BE2C (cell line): ENCODE measurements around the gene BCKDHB.
"Not testable (repeated sequence)": the region's sequence is repeated elsewhere in the genome, so short reads cannot be mapped to it uniquely, and the experiment has no call there.

Source experiments
- DNase-seq: peaks from one replicate; pipeline ENCODE4 v3.0.0-alpha.2; 2020
- H3K27me3 ChIP-seq: fragments of 250-450 bp; sonication (Bioruptor Pico); 2 replicates; pipeline ENCODE4 v1.5.1; 2020; ENCODE audit warnings: mild to moderate bottlenecking
- H3K36me3 ChIP-seq: fragments of 250-450 bp; sonication (Bioruptor Pico); 2 replicates; pipeline ENCODE4 v1.5.1; 2020; ENCODE audit warnings: mild to moderate bottlenecking
- H3K4me1 ChIP-seq: fragments of 250-450 bp; sonication (Bioruptor Pico); 2 replicates; pipeline ENCODE4 v1.5.1; 2020
- H3K4me3 ChIP-seq: 2 replicates; pipeline ENCODE4 v1.5.1; 2011; ENCODE audit warnings: low read depth, low read length
- H3K9me3 ChIP-seq: fragments of 250-450 bp; sonication (Bioruptor Pico); 2 replicates; pipeline ENCODE4 v1.5.1; 2020
- TF ChIP-seq, protein P1 (sequence below): IDR thresholded peaks from 2 replicates; pipeline ENCODE4 v1.5.1; 2012; ENCODE audit warnings: mild to moderate bottlenecking, low read depth, low read length

The BCKDHB gene

DNA sequence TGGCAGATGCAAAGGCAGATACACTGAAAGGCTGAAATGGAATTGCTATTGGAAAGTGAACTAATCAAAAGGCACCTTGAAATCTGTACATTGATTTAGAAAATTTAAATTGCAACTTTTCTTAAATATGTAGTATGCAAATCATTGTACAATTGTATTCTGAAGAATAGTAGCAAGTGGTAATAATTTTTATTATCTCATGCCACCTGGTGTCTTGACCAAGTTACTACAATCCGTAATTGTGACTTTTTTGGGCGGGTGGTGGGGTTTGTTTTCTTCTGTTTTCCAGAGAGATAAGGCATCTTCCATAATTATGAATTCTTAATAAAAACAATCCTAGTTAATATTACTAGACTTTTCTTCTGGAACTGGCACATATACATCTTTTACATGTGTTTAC lies 12.5 kb upstream of the BCKDHB start:
- TF ChIP-seq, protein P1, sequence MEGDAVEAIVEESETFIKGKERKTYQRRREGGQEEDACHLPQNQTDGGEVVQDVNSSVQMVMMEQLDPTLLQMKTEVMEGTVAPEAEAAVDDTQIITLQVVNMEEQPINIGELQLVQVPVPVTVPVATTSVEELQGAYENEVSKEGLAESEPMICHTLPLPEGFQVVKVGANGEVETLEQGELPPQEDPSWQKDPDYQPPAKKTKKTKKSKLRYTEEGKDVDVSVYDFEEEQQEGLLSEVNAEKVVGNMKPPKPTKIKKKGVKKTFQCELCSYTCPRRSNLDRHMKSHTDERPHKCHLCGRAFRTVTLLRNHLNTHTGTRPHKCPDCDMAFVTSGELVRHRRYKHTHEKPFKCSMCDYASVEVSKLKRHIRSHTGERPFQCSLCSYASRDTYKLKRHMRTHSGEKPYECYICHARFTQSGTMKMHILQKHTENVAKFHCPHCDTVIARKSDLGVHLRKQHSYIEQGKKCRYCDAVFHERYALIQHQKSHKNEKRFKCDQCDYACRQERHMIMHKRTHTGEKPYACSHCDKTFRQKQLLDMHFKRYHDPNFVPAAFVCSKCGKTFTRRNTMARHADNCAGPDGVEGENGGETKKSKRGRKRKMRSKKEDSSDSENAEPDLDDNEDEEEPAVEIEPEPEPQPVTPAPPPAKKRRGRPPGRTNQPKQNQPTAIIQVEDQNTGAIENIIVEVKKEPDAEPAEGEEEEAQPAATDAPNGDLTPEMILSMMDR = peak; percentile 51
- Histone ChIP-seq H3K4me1 (peaks cover 4% of the 10 kb centered on the region), H3K4me3 (no peak overlapping the region), H3K36me3 (no peaks in the 10 kb centered on the region), H3K9me3 (no peaks in the 10 kb centered on the region), H3K27me3 (no peaks in the 10 kb centered on the region)
- no peak for DNase-seq

DNA sequence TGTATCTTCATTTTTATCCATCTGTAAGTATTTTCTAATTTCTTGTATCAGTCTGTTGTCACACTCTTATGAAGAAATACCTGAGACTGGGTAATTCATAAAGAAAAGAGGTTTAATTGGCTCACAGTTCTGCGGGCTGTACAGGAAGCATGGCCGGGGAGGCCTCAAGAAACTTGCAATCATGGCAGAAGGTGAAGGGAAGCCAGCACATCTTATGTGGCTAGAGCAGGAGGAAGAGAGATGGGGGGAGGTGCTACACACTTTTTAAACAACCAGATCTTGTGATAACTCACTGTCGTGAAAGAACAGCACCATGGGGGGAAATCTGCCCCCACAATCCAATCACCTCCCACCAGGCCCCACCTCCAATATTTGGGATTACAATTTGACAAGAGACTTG lies 10.9 kb upstream of the BCKDHB start:
- no peaks in the 10 kb centered on the region for H3K36me3 ChIP-seq
- no peaks in the 10 kb centered on the region for H3K27me3 ChIP-seq
- DNase-seq = no peak
- H3K4me3 ChIP-seq = no peak overlapping the region
- H3K9me3 ChIP-seq = no peaks in the 10 kb centered on the region
- TF ChIP-seq, protein P1 = no peak
- H3K4me1 ChIP-seq = peaks cover 4% of the 10 kb centered on the region

DNA sequence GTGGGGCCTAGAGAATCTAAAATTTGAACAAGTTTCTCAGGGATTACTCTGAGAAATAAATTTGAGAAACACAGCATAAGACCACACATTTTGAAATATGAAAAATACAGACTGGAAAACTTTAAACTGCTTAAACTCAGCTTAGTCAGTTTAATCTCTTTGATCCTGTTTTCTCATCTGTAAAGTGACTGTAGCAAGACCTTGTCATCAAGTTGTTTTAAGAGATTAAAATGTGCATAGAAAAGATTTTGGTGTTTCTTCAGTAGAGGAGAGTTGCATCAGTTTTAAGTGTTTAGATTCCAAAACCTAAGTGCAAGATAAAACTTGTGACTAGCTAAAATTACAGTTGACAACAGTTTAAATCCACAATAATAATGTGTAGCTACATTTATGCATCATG lies 8.1 kb upstream of the BCKDHB start:
- peaks cover 4% of the 10 kb centered on the region for H3K4me1 ChIP-seq
- H3K9me3 ChIP-seq = no peaks in the 10 kb centered on the region
- TF ChIP-seq, protein P1 = no peak
- no peaks in the 10 kb centered on the region for H3K36me3 ChIP-seq
- no peak for DNase-seq
- no peak overlapping the region for H3K4me3 ChIP-seq
- H3K27me3 ChIP-seq = no peaks in the 10 kb centered on the region

DNA sequence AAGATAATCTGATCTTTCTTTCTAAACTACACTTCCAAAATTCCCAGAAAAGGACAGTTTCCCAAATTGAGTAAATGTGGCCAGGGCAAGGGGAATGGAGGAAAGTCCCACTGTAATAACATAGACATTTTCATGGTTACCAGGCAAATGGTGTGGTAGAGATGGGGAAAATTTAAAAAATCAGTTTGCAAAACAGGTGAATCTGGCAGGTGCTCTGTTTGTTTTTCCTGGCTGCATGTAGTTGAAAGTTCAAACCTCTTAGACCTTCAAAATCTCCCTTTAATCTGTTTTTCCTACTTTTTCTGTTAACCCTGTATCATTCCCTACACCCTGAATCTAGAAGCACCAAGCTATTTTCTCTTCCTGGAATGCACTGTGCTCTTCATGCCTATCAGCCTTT lies 2.0 kb upstream of the BCKDHB start:
- Histone ChIP-seq H3K4me1 (no peaks in the 10 kb centered on the region), H3K36me3 (no peaks in the 10 kb centered on the region), H3K9me3 (no peaks in the 10 kb centered on the region), H3K27me3 (no peaks in the 10 kb centered on the region), H3K4me3 (no peak overlapping the region)
- DNase-seq = no peak
- TF ChIP-seq, protein P1 = no peak

DNA sequence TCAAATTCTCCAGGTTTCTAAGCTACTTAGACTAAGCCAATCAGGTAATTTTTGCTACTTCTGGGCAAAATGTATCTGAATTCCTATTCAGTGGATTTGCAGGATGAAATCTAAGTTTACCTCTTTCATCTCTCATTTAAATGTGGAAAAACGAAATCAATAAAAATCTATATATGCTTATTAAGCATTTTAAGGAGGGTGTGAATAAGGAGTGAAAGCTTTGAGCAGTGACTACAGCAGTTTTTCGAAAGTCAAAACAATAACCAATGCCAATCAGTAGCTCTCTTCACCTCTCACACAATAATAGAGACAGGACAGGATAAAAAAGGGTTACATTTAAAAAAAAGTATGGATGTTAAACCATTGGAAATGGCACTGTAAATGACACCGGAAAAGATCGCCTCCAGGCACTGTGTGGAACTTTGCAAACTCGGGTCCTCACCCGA lies 476 bp upstream of the BCKDHB start:
- no peaks in the 10 kb centered on the region for H3K4me1 ChIP-seq
- no peaks in the 10 kb centered on the region for H3K27me3 ChIP-seq
- H3K36me3 ChIP-seq = no peaks in the 10 kb centered on the region
- TF ChIP-seq, protein P1 = no peak
- no peaks in the 10 kb centered on the region for H3K9me3 ChIP-seq
- no peak for DNase-seq
- peak overlapping the region; percentile 62 for H3K4me3 ChIP-seq

DNA sequence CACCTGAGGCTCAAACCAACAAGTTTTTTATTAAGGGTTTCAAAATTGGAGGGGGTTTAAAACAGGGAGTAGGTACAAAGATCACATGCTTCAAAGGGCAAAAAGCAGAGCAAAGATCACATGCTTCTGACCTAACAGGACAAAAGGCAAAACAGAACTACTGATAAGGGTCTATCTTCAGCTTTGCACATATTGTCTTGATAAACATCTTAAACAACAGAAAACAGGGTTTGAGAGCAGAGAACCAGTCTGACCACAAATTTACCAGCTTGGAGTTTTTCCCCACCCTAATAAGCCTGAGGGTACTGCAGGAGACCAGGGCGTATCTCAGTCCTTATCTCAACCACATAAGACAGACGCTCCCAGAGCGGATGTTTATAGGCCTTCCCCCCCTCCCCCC lies 16.1 kb downstream of the BCKDHB start:
- not testable (repeated sequence) for H3K27me3 ChIP-seq, H3K4me1 ChIP-seq, H3K9me3 ChIP-seq, DNase-seq, H3K36me3 ChIP-seq, H3K4me3 ChIP-seq

DNA sequence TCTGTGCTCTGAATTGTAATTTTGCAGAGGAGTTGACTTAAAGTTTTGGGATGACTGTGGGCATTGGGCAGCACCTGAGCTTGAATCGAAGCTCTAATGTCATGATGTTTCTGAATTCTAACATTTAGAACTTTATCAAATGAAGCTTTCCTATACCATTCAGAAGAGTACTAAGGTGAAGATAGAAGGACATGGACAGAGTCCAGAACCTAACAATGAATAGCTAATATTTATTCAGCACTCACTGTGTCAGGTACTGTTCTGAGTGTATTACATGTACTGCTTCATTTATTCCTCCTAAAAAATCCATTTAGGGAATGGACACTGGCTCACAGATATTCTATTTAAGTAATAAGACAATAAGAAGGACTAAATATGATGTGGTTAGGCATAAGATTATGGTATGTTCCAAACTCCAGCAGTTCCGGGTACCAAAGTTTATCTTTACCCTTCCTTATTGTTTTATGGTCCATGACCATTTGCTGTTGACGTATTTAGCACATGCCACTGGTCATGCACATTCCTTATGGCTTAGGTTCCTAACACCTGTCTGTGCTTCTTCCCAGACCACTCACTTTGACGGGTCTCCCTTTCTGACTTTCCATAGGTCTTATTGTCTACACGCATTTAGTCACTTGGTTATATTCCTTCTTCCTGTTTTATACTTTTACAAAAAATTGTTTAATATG lies 20.3 kb downstream of the BCKDHB start:
- H3K4me3 ChIP-seq = no peak overlapping the region
- no peaks in the 10 kb centered on the region for H3K27me3 ChIP-seq
- TF ChIP-seq, protein P1 = no peak
- no peaks in the 10 kb centered on the region for H3K9me3 ChIP-seq
- DNase-seq = no peak
- peaks cover 7% of the 10 kb centered on the region for H3K4me1 ChIP-seq
- no peaks in the 10 kb centered on the region; the same call in 1 of the 2 replicates for H3K36me3 ChIP-seq
